Raji (cell line): ENCODE data around the gene CH25H.

Source experiments
- POLR2A ChIP-seq: IDR thresholded peaks from 2 replicates; pipeline ENCODE4 v1.6.1; 2011; ENCODE audit warnings: low read depth, low read length, control low read depth; ENCODE audit not compliant: insufficient read depth

The CH25H gene

DNA sequence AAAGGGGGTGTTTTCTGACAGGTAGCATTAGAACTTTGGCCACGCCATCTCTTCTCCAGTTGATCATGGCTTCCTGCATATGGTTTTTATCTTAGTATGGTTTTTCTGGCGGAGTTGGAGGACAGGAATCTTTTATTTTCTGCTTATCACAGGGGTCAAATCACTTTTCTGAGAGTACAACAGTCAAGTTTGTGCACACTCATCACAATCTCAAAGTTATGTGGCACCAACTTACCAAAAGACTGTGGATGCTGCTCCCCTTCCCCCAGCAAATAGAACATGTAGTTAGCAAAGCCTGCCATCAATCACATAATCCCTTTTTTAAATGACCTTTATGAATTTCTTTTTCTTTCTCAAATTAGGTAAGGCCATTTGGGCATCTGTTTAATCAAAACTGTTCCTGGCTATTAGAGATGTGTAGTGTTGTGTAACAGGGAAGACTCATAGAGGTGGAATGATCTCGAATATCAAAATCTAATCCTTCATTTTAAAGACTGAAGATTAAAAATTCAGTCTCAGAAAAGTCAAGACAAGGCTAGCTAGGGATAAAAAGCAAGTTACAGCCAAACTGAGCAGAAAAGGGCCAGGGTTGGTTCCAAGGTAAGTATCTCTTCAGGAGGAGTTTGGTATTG lies 3.8 kb upstream of the CH25H start:
- no peak for TF ChIP-seq POLR2A

DNA sequence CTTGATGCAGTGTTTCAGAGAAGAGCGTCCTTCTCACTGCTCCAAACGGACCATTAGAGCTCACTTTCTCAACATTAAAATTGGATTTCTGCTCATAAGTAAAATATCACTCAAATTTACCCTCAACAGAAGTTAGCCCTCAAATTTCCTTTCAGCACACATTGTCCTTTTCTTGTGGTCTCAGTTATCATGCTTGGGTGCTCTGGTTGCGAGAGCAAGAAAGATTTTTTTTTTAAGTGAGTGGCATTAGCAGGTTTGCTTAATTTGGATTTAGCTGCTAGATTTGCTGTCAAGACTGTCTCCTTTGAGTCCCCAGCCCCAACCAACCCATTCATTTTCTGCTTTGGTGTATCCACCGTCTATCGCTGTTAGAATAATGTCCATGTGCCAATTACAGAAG lies 2.6 kb upstream of the CH25H start:
- no peak for TF ChIP-seq POLR2A

DNA sequence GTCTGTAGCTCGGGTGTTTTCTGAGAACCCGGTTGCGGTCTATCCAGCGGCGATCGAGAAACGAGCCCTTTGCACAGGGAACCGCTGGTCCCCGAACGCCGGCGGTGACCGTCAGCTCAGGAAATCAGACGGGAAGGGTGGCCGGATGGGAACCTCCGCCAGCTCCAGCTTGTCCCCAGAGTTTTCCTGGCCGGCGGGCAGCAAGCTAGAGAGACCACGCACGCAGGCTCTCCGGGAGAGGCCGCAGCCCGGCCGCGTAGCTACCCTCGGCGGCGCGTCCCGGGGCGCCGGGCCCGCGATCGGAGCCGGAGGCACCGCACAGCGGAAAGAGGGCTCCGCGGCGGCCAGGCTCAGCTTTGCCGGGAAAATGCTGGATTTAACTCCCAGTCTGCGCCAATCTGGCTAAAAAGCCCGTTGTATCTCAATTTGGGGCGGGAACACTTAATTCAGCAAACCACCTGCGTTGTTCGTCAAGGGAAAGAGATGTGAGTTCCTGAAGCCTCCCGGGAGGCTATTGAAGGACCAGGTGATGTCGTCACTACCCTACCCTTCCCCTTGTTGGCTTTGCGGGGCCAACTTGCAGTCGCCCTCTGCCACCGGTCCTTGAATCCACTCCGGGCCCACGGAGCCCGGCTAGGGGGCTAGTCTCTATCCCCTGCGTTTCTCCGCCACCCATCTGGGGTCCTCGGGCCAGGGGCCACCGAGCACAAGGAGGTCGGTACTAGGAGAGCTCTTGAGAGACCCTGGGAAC lies 859 bp upstream of the CH25H start:
- no peak for TF ChIP-seq POLR2A

DNA sequence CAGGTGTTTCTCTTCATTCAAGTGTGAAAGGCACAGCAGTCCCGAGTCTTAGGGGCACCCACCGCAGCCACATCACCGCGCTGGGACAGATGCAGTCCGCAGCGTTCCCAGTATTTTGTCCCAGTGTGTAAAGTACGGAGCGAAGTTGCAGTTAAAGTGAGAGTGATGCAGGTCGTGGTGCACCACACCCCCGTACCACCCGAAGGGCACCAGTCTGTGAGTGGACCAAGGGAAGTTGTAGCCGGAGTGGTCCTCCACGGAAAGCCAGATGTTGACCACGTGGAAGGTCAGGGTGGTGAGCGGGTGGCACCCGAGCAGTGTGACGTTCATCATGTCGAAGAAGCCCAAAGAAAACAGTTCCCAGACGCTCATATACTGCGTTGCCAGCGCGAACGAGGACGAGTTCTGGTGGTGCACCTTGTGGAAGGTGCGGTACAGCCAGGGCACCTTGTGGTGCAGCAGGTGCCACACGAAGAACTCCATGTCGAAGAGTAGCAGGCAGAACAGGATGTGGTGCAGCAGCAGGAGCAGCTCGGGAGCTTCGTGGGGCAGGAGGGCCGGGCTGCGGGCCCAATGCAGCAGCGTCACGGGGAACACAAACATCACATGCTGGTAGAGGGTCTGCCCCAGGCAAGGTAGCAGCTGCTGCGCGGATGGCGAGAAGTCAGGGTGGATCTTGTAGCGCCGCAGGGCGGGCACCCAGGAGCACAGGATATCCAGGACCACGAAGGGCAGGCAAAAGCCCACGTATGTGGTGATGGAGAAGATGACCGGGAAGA lies 526 bp downstream of the CH25H start:
- no peak for TF ChIP-seq POLR2A

DNA sequence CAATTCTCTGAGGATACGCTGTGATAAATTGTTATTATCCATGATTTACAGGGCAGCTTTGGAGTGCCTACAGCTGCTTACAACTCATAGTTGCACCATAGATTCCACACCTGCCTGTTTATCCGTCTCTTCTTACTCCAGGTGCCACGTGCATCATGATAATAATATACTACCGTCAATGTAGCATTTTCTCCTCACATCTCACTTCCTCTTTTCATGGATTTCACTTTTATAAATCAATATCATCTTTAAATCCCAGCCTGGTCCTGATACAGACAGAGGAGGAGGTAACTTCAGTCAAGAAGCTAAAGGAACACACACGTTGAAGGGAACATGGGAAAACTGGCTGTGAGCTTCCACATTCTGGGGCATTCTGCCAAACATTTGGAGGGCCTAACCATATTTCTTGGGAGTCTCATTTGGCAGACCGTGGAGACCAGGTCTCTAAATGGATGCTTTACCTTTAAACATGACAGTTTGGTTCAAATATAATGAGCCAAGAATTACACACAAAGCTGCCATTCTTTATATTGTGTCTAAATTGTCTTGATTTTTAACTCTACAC lies 2.4 kb downstream of the CH25H start:
- TF ChIP-seq POLR2A = no peak

DNA sequence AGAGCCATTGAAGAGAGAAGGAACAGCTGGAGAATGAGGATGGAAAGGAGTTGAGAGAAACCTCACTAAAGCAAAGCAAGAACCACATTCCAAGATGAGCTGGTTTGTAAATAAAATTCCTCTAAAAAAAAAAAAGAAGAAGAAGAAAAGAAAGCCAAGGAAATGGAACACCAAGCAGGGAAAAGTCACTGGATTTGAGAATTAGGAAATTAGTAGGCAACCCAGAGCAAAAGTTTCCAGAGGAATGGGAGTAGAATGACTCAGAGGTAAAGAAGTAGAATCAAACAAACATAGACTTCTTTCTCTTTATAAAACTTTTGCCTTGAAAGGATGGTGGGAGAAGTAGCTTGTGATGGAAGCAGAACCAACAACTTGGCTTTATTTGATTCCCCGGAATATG lies 3.9 kb downstream of the CH25H start:
- TF ChIP-seq POLR2A = no peak

DNA sequence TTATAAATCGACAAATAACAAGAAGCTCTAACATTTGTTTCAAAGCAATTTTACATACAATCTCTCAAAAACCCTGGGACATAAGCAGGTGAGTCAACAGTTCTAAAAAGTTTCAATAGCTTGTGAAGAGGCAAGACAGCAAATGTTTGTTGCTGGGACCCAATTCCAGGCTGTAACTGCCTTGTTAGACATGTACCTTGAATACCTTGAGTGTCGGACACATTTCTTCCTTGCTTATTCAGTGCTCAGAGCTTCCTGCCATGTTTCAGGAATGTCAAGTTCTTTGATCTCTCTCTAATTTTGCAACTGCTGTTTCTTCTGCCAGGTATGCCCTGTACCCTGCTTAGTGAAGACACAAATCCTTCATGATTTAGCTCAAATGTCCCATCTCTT lies 5.1 kb downstream of the CH25H start:
- TF ChIP-seq POLR2A = no peak

DNA sequence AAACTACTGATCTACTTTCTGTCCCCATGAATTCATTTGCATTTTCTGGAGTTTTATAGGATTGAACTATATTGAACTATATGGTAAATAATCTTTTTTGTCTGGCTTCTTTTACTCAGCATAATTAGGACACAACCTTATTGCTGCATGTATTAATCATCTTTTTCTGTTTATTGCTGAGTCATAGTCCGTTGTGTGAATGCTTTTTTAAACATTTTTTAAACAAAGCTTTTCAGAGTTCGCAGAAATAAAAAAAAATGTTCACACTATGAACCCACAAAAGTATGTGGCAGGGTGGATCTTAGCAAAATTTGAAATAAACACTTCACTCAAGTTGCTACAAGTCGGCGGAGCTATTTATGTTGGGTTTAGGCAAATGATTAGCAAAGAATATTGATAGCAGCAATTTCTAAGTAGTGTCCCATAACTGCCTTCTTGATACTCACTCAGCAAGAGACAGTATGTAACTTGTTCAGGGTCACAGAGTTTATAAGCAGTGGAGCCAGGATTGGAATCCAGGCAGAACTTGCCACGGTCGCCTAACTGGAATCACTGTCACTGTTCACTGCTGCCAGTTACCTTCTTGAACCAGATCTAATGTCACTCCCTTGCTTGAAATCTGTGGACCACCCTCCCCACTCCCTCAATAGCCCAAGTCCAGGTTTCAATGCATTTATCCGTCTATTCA lies 5.6 kb downstream of the CH25H start:
- TF ChIP-seq POLR2A = no peak

DNA sequence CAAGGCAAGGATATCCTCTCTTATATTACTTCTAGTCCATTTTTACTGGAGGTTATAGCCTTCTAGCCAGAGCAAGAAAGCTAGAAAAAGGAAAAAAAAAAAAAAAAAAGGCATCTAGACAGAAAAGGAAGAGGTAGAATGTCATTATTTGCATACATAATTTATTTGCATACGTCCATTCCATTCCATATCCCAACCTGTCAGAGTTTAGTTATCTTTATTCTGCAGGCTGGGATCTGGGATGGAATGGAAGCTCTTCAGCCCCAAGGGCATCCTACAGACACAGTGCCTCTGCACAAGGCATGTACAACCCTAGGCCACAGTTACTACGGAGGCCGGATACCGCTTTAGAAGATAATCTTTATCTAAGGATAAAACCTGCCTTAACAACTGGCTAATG lies 9.6 kb downstream of the CH25H start:
- no peak for TF ChIP-seq POLR2A

DNA sequence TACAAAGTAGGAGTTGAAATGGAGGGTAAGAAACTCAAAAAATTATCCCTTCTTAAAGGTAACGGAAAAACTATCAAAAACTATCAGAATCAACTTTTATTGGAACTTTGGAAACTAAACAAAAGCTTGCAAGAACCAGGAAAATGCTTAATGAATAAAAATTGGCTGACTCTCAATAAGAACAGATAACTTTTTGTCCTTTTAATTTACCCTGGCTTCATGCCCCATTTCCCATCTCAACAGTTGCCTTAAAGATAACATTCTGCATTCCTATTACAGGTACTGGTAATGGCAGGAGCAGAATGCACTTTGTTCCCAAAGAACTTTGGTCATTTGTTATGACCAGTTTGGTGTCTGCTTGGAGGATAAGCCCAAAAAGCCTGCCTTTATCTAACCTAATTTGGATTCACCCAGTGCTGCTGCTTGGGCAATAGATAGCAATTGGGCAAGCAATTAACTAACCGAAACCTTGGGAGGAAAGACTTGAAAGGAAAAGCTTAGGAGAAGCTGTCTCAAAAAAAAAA lies 17.8 kb downstream of the CH25H start:
- TF ChIP-seq POLR2A = no peak

DNA sequence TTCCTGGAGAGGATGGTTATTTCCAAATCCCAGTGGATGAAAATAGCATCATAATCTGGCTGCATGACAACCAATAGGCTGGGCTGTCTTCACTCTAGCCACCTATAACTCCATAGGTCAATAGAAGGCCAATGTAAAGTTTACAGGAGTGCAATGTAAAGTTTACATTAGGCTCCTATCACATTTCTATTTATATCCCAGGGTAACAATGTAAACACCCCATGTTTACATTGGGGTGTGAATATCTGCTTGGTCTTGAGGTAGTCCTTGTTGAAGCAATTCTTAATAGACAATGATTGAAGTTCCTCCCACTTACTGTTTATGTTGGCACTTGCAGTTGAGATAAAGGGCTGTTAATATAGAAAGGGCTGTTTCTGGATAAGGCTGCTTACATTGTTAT lies 21.5 kb downstream of the CH25H start:
- no peak for TF ChIP-seq POLR2A

DNA sequence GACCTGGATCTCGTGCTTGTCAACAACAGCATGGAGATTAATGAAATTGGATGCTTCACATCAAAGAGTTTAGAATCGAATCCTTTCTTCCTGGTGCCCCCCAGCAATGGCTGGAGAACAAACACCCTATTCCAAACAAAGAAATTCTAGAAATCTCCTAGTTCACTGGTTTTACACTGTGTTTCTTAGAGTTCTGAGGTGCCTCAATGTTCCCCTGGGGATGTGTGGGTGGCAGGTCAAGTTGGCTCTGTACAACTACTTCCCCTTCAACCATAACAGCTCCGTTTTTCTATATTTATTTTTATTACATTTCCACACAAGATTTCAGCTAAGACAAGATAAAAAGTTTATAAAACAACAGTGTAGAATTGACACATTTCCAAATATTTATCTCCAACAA lies 22.5 kb downstream of the CH25H start:
- no peak for TF ChIP-seq POLR2A

DNA sequence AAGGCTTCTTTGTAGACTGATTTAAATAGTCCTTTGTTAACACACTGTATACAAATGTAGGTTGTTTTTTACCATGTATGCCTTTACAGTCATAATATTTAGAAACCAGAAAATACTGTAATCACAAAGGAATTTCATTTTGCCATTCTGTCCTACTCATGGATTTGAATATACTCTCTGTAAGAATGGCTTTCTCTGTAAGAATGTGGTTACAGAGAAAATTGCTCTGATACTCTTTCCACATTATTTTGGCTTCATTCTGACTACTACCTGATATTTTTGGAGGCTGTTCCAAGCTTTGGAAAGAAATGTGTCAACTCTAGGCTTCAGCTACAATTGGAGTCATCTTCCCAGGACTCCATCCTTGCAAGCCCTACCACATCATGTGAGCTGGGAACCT lies 23.5 kb downstream of the CH25H start:
- TF ChIP-seq POLR2A = no peak

DNA sequence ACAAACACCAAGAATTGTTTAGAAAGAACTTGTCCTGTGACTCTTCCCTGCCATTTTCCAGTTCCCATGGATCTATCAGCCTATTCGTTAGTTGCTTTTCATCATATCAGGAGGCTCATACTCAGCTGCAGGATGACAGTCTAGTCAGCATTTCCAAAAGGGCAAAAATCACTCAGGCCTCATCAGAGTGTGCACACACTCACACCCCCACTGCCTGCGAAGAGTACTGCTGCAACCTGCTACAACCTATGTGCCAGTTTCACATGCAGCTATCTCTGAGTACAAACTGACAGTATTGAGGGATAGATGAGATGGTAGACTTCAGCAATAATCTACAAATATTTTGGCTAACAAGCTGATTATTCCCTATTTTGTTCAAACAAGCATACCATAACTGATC lies 24.2 kb downstream of the CH25H start:
- no peak for TF ChIP-seq POLR2A

DNA sequence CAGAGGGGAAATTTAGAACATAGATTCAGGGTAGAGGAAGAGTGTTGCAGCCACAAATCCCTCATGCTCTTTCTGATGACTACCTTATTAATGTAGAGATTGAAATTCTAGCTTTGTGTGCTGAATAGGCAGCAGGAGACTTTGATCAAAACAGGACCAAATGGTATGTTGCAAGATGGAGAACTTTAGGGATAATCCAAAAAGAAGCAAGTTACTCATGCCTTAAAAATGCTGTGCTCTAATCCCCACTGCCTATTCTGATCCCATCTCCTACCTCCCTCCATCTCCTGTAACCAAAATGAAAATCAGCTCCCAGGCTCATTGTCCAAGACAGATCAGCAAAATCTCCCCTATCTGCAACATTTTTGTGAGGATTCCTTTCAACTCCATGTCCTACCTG lies 31.3 kb downstream of the CH25H start:
- TF ChIP-seq POLR2A = no peak
